C4-2B (cell line): ENCODE measurements around the gene EPHB2.

ENCODE experiments used
- CTCF ChIP-seq: fragments of 450-650 bp; conservative IDR thresholded peaks from 2 replicates; pipeline ENCODE4 v1.5.1; 2017; ENCODE audit warnings: mild to moderate bottlenecking
- ZFX ChIP-seq: fragments of 450-650 bp; IDR thresholded peaks from 2 replicates; pipeline ENCODE4 v1.6.1; 2017

GRCh38 chr1:22887491-22887890 lies 176.9 kb downstream of the EPHB2 start:
- TF ChIP-seq CTCF (no peak), ZFX (no peak)
